HL-60/S4 treated with retinoic acid at 250 ng/mL for 4 days and 3 days (cell line): ENCODE results near the gene NCAM2.

Experiments used
- in situ Hi-C: fragments of 300-500 bp; cut with MboI; formaldehyde crosslinking; loops from 2 replicates; pipeline ENCODE4 v1.7.0; 2022; ENCODE audit warnings: low sequenced_read_pairs

The NCAM2 gene

GRCh38 chr21:21165063-21165645 lies 166.9 kb downstream of the NCAM2 start:
- in situ Hi-C loops = no loop called here

- in situ Hi-C loops = no loop called here
Measured at GRCh38 chr21:21174676-21175075, 176.5 kb downstream of the NCAM2 start.

DNA sequence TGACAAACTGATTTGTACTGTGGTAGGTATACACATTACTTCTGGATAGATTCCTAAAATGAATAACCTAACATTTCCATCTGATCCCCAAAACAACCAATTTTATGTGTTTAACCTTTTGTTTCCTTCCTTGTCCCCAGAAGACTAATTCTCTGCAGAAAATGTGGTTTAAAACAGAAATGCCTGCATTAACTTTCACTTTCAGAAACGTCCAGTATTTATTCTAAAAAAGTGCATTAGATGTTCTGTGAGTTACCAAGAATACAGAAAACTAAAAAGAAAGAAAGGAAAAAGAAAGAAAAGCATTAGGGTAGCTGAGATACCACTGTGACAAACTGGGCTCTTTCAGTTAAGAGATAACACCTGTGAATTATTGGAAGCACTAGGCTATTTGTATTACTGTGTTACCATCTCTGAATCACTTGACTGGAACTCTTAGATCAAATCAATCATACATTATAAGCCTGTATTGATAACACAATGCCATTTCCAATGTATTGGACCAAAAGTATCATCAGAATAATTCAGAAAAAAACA lies 177.7 kb downstream of the NCAM2 start:
- in situ Hi-C loops = no loop called here

DNA sequence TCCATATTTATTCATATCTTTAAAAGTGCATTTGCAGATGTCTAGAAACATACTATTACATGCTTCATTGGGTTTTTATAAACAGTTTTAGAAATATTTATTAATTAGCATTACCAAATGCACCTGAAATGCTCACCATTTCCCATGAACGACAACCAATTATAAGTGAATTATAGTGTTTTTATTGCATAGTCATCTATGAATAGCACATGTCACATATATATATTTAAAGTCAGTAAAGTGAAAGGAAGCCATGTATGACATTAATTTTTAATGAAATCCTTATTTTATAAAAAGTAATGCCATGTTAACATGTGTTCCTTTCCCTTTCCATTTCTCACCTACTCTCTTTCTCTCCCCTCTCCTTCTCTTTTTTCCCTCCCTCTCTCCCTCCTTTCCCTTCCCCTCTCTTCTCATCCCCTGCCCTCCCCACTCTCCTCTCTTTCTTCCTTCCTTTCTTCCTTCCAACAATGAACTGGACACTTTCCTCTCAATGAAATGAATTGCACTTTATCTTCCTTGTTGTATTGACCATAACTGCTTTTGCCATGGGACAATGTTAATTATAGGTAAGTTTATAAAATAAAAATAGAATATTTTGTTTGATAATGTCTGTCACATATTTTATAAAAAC lies 179.3 kb downstream of the NCAM2 start:
- in situ Hi-C loops = no loop called here

GRCh38 chr21:21179619-21180298 lies 181.6 kb downstream of the NCAM2 start:
- in situ Hi-C loops = no loop called here

DNA sequence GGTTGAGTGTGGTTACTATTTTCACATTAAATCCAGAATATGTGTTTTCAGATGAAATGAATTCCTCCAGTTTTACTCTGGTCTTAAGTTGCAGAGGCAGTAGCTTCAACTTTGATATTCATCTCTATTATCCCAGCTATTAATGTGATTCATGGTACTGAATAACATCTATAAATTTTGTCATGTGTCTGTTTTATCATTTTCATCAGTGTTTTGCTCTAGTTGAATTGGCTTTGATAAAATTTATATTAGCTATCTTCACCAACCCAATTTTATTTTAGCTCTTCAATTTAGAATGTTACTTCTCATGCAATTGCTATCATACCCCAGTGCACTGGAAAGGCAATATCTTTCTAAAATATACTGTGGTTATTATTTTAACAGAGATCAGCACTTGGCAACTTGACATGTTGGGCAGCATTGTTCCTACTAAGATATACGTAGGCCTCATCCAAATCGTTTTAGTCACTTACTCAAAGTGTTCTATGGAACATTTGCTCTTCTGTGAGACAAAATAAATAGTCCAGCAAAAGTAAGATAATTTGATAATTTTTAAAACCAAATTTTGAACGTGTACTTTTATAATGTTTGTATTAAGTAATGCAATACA lies 184.3 kb downstream of the NCAM2 start:
- in situ Hi-C loops = no loop called here

GRCh38 chr21:21183092-21183491 lies 184.9 kb downstream of the NCAM2 start:
- in situ Hi-C loops = no loop called here

DNA sequence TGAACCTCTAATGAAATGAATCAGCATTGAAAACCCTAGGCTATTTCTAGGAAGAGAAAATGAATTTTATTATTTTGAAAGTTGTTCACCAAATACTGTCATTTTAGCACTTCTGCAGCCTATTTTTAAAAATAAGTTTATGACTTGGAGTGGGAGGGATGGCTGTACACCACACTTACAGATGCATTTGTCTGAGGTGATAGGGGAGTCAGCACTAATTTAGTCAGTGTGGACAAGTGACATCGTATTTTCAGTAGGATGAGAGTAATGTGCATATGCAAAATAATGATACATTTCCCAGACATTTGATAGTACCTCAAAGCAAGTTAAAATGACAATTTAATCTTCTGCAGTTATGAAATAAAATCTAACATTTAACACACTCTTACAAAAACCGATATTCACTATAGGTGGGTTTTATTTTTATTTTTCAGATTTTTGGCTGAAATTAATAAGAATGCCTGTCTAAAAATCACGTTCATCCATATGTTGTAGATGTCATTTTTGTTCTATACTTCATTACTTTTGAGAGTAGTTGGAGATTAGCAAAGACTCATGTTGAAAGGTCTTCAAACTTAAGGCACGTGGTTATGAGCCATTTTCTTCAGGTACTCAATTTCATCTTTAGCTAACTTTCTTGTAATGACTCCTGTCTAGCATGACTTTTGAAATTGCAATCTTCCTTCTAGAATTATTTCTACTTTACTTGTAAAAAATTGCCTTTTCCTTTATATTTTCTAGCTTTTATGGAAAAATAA lies 186.7 kb downstream of the NCAM2 start:
- in situ Hi-C loops = no loop called here

GRCh38 chr21:21187579-21187978 lies 189.4 kb downstream of the NCAM2 start:
- in situ Hi-C loops = no loop called here

DNA sequence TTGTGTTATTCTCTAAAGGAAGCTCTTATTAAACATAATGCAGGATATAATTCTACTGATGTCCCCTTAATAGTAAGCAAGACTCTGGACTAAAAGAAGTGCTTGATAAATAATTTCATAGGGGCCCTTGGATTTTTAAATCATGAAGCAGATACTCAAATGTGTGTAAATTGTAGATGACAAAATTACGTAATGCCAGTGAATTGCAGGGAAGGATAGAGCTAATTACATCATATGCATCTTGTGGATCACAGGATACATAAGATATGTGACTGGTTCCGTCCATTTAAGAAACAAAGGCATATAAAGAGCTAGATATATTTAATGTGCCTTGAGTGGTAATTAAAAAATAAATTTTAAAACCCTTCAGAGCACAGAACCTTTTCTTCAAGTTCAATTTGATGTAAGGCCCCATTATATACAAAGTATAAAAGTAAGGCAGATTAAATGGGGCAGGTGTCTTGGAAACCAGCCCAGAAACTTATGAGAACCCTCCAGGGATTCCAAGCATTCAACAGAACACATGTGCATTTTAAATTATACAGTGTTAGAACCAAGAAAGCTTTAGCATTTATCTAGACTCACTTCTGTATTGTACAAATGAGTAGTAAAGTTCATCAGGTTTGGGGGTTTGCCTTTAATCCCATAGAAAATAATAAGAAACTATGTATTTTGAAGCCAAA lies 190.4 kb downstream of the NCAM2 start:
- in situ Hi-C loops = no loop called here

DNA sequence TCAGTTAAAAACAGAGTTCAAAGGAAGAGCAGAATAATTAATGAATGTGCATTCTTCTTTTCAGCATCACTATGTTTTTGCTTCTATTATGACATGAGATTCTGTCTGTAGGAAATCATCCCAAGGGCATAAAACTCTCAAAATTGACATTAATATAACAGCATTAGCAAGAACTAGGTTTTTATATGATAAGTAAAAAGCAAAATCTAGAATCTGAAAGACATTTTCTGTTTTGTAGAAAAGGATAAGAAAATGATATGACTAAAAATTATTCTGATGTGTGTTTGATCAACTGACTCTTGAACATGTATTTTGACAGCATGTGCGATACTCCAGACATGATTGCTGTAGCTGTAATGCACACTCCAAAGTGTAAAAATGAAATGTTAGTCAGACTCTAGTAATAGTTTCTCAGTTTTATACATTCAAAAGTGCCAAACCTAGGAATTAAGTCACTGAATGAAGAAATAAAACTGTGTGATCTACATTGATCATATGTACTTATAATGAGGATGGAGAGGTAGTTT lies 197.3 kb downstream of the NCAM2 start:
- in situ Hi-C loops = no loop called here

DNA sequence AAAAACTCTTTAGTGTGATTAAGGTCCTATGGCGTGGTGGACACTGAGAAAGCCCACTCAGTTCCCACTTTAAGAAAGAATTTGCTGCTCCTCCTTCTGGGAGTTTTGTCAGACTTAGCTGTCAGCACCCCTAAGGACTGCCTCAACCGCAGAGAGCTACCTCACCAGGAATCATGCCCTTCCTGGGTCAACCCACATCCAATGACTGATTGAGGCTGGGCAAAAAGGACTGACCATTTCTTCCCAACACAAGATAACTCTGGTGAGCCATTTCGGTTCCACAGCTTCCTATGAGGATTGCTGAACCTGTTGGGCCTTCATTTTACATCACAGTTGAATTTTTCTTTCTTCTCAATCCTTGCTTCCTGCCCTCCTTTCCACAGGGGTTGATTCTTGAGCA lies 197.9 kb downstream of the NCAM2 start:
- in situ Hi-C loops = no loop called here

GRCh38 chr21:21196848-21197247 lies 198.6 kb downstream of the NCAM2 start:
- in situ Hi-C loops = no loop called here

DNA sequence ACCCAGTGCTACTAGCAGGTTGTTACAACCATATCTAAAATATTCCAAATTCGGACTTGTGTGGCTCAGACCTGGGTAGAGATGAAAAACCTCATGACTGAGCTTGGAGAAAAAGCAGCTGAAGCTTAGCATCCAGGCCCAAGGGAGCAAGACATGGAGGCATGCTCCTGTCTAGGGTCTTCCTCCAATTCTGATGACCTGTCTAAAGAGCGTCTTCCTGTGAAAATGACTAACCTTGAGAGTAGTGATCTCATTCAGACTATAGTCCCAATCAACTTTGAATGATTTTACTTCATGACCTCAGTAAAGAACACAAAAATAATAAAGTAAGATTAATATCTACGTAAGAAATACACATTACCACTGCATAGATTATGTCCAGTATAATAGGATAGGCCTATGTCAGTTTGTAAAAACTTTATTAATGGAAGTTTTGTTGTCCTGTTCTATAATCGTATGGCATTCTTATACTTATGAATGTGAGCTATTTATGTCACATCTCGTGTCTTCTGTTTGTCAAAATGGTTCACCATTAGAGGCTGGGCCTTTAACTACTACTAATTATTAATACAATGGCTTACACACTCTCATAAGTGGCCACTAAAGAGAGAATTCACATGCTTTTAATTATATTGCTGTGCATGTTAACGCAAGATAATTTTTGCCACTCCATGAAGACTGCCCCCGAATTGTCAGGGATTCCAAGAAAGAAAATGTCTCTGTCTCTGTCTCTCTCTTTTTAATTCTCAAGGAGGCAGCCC lies 201.3 kb downstream of the NCAM2 start:
- in situ Hi-C loops = no loop called here

- in situ Hi-C loops = no loop called here
Measured at GRCh38 chr21:21200103-21200938, 202.1 kb downstream of the NCAM2 start.

GRCh38 chr21:21200939-21201615 lies 202.9 kb downstream of the NCAM2 start:
- in situ Hi-C loops = no loop called here

DNA sequence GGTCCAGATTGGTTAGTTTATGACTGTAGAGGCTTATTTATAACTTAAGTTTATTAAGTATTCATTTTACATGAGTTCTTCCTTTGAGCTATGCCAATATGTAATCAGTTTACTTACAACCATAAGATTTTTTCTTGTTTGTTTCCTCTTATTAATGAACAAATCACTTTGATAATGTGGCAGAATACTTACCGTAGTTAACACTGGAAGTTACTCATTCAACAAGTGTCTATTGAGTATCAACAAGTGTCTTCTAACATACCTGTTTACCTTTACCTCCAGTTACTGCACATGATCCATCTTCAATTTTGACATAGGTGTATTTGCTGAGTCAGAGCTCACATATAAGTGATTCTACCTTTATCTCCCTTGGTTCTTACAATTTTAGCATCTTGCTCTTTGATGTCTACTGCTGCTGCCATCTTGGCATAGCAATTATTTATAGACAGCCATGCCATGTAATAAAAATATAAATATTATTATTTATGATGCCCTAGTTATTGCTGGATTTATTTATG lies 205.7 kb downstream of the NCAM2 start:
- in situ Hi-C loops = no loop called here
